HG03064 (cell line): ENCODE measurements around the gene SLC24A4.

Experiments used
- ATAC-seq: cut with Tn5 transposase; IDR thresholded peaks from one replicate; pipeline ENCODE4 v1.9.1; 2021; ENCODE audit warnings: low read depth; ENCODE audit not compliant: unreplicated experiment

Gene SLC24A4, protein sequence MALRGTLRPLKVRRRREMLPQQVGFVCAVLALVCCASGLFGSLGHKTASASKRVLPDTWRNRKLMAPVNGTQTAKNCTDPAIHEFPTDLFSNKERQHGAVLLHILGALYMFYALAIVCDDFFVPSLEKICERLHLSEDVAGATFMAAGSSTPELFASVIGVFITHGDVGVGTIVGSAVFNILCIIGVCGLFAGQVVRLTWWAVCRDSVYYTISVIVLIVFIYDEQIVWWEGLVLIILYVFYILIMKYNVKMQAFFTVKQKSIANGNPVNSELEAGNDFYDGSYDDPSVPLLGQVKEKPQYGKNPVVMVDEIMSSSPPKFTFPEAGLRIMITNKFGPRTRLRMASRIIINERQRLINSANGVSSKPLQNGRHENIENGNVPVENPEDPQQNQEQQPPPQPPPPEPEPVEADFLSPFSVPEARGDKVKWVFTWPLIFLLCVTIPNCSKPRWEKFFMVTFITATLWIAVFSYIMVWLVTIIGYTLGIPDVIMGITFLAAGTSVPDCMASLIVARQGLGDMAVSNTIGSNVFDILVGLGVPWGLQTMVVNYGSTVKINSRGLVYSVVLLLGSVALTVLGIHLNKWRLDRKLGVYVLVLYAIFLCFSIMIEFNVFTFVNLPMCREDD

DNA sequence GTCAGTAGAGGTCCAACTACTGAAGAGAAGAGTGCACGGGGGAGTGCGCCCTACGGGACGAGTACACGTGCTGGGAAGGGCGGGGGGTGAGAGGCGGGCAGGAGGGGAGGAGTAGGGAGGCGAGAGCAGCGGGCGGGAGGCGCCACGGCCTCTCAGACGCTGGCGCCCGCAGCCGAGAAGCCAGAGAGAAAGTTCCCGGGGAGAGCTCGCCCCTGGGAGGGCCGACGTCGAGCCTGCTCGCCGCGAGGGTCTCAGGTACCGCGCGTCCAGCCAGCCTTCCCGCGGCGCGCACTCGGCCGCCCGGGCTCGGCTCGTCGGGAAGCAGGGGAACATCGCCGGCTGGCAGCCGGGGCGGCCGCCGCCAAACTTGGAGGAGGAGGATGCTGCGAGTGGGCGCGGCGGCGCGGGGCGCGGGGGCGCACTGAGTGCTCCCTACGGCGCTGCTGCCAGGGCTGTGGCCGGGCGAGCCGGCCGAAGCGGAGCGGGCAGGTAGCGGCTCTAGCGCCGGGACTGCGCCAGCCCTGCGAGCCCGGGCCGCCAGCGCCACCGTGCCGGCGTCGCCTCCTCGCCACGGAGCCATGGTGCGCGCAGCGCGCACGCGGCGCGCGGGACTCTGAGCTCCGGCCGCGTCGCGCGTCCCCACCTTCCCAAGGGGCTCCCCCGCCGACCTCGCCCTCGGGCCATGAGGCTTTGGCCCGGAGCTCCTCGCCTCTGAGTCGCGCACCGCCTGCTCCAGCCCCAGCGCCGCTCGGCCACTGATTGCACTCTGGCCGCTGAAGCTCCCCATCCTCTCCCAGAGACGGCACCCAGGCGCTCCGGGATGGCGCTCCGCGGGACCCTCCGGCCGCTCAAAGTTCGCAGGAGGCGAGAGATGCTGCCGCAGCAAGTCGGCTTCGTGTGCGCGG is at the start of gene SLC24A4:
Gene SLC24A4 (plus strand): TSS at position 155 of the 905 bp plus-strand sequence. CDS start 666 bp downstream, at position 821.
- no peak for ATAC-seq

DNA sequence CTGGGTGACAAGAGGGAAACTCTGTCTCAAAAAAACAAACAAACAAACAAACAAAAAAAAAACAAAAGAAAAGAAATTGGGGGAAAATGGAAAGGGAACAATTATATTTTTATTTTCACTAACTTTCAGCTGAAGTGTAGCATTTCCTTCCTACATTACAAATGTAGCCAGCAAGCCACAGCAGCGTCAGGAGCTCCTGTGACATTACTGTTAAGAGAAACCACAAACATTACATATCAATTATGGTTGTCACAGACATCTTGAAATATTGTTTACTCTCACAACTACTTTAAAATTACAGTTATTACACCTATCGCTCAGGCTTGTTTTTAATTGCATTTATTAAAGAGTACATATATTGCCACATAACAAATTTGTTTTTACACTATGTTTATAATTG is 49.8 kb upstream of the SLC24A4 start:
- no peak for ATAC-seq

DNA sequence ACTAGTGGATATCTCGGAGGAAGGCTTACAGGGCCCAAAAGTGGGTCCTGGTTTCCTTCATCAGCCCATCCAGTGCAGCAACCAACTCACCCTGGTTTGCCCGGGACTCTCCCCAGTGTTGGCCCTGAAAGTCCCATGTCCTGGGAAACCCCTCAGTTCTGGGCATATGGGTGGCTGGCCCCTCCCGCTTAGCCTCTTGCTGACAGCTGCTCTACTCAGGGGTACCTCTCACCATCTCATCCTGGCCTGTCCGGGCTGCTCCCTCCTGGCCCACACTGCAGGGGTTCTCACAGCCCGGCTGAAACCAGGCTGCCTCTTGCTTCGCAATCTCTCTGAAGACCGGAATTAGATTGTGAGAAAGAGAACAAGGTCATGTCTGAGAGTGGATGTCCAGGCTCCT is 48.9 kb upstream of the SLC24A4 start:
- ATAC-seq: no peak

DNA sequence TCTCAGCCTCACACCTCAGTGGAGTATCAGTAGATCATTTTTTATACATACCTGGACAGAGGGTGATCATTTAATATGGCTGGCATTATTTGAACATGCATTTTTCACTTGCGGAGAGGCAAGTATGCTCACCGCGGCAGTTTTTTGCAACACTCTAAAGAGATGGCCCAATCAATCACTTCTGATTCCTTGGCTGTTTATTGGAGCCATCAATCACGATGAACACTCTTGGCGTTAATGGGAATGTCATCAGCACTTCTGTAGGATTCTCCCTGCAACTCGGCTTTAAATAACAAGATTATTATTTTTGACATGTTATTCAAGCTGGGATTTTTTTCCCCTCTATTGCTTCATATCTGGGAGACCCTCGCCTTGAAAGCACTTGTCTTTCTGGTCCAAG is 46.9 kb upstream of the SLC24A4 start:
- no peak for ATAC-seq

DNA sequence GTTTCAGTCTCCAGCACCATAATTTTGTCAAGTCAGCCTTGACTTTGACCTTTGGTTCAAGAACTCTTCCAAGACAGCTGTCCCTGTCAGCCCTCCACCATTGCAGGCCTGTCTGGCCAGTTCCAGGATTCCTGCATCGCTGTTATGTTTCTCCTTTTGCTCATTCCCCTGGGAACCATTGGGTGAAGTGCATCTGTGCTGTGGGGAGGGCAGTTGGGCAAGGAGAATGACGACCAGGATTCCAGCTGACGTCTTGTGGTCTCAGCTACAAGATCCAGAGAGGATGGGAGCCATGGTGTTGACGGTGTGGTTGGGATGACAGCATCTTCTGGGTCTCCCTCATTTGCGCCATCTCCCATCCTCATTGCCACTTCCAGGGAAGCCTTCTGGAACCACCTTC is 45.9 kb upstream of the SLC24A4 start:
- no peak for ATAC-seq

- ATAC-seq: no peak
Measured at GRCh38 chr14:92280554-92281262, 42.3 kb upstream of the SLC24A4 start.

- no peak for ATAC-seq
Measured at GRCh38 chr14:92282669-92283068, 40.3 kb upstream of the SLC24A4 start.

DNA sequence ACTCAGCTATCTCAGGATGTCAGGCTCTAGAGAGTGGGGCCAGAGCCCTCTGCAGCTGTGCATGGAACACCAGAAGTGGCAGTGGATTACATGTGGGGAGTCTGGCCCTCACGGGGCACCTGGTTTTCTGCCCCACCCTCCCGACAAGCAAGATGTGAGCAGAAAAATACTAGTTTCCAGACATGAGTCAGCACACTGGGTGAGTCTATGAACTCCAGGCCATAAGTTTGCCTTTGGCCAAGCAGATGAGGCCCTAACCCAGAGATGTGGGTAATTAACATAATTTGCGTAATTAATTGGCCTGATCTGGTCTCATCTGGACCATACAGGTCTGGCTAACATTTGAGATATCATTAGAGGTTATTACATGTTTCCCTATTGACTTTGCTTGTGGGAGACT is 37.7 kb upstream of the SLC24A4 start:
- ATAC-seq: no peak

GRCh38 chr14:92287987-92288386 is 35.0 kb upstream of the SLC24A4 start:
- no peak for ATAC-seq

DNA sequence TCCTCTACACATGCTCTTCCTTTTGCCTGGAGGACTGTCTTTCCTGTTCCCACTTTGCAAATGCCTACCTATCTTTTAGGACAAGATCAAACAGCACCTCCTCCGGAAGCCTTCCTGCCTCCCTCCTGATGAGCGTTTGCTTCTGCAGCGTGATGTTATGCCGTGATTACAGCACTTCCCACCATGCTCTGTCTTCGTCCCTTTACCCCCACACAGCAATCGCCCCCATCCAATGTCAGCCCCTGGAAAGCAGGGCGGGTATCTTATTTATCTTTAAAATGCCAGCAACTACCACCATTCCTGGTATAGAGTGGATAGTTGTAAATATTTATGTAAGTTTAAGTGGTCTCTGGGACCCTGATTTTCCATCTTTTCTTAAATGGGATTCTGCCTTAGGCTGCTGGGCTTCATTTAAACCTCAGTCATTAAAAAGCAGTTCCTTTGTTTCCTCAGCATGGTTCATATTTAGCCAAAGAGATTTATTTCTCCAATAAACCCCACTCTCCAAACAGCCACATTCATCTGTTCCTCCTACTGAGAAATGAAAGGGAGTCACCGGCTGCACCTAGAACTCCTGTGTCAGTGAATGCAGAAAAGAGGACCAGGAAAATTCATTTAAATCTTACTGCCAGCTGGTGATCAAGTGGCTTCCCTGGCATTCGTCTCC is 33.8 kb upstream of the SLC24A4 start:
- no peak for ATAC-seq

DNA sequence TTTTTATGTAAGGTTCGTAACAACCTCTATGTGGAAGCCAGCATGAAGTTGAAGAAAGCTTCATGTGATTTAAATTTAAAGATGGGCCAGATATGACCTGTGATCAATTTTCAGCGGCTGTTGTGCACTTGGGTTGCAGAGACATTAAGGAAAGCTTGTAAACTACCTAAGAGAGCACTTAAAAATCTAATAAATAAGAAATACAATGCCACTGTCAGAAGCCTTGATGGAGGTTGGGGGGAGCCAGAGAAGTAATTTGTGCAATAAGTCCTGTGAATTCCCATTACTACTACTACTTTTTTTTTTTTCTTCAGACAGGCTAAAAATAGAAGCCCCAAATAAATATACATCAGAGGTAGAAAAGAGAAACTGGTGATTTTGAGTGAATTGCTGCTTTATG is 30.3 kb upstream of the SLC24A4 start:
- ATAC-seq: no peak

GRCh38 chr14:92294506-92294905 is 28.5 kb upstream of the SLC24A4 start:
- no peak for ATAC-seq

GRCh38 chr14:92297818-92298595 is 25.0 kb upstream of the SLC24A4 start:
- no peak for ATAC-seq

DNA sequence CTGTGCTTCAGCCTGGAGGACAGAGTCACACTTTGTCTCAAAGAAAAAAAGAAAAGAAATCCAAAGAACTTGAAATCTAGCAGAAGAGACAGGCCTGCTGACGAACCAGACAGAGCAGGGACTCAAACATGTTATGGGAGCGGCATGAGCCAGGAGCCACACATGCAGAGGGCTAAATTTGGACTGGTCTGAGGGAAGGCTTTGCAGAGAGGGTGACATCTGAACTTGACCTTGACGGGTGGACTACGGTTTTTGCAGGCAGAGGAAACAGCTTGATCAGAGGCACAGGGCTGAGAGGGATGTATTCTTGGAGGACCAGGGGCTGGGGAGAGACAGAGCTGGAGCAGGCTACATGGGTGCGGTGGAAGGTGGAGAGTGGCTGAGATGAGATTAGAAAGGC is 20.5 kb upstream of the SLC24A4 start:
- no peak for ATAC-seq

- ATAC-seq: no peak
Measured at GRCh38 chr14:92308716-92309115, 14.2 kb upstream of the SLC24A4 start.

DNA sequence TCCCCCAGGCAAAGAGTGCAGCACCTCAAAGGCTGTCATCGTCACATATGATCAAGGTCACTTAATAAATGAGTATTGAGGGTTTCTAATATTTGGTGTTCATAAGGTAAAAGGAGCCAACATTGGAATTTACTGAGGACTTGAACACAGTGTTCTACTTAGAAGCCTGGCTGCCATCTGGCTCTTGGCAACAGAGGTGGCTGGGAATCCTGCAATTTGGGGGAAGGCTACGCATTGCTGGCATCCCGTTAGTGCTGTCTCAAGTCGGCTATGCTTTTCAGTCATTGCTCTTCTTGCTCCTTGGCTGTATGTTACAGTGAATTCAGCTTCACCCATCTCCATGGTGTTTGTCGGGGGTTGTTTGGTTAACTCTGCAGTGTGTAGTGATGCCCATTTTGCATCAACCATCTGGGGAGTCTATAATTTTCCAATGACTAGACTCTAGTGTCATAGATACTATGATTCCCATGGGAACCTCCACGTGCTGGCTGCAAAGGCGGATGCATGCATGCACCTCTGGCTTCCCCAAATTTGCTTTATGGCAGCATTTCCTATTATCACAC is 12.9 kb upstream of the SLC24A4 start:
- ATAC-seq: no peak

DNA sequence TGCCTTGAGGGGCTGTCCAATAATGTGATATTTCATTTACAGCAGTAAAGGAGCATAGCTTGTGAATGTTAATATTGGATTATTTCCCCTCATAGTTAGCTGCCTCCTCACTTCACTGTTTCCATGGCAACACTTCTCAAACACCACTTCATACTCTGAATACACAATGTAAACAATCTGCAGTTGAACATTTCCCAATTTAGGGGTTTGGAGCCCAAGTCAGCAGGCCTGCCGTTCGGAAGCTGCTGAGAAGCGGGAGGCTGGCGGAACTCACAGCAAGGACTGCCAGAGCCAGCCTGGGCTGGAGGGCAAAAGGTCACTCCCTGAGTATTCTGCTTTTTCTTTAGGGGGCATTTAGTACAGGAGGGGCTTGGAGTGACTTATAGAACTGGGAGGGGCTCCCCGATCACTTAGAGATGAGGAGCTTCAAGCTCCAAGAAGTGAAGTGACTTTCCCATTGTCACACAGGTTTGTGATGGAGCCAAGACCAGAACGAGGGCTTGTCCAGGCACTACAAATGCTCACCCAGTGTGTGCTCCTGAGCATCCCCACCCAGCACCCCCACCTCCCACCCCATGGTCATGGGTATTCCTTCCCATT is 12.1 kb upstream of the SLC24A4 start:
- ATAC-seq: no peak

DNA sequence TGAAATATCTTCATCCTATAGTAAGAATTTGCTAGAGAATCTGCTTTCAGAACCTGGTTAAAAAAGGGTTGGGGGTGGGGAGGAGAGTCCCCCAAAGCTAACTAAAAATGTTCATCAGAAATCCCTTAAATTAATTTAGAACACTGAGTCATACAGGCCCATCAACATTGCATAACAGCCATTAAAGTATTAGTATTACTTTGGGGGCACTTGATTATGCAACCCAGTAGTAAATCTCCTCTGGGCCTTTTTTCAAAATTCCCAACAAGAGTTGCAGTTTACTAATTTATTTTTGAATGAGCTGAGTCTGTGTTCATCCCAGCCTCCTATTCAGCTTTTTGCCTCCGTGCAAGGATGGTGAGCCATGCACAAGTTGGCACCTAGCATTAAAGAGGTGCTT is 8.8 kb upstream of the SLC24A4 start:
- no peak for ATAC-seq
